Neural crest cell (in vitro differentiated cells): ENCODE measurements around the gene OR14A2. TPM values are rescaled to one million over a fixed set of nuclear protein-coding genes. Genes with fewer than 3 reads are reported as not detected.
"Not testable (repeated sequence)": the region's sequence is repeated elsewhere in the genome, so short reads cannot be mapped to it uniquely, and the experiment has no call there.

ENCODE experiments used
- DNase-seq: peaks from one replicate; pipeline ENCODE4 v3.0.0; 2021; ENCODE audit warnings: low read depth, mixed read lengths, low spot score
- H3K27ac Mint-ChIP-seq: one replicate; pipeline ENCODE4 v1.8.0; 2021; ENCODE audit warnings: mild to moderate bottlenecking, mixed read lengths; ENCODE audit not compliant: unreplicated experiment
- H3K27me3 Mint-ChIP-seq: 2 replicates; pipeline ENCODE4 v1.8.0; 2021; ENCODE audit warnings: low read depth, mild to moderate bottlenecking, mixed read lengths
- H3K36me3 Mint-ChIP-seq: 2 replicates; pipeline ENCODE4 v1.8.0; 2021; ENCODE audit warnings: low read depth, mild to moderate bottlenecking, mixed read lengths
- H3K4me1 Mint-ChIP-seq: 2 replicates; pipeline ENCODE4 v1.8.0; 2021; ENCODE audit warnings: mixed read lengths
- H3K4me3 Mint-ChIP-seq: one replicate; pipeline ENCODE4 v1.8.0; 2021; ENCODE audit warnings: mild to moderate bottlenecking, mixed read lengths
- H3K9me3 Mint-ChIP-seq: 2 replicates; pipeline ENCODE4 v1.8.0; 2021; ENCODE audit warnings: mixed read lengths
- total RNA-seq: library from RNA; stranded (reverse); gene quantifications from 2 replicates; pipeline ENCODE4 v1.2.1, GENCODE V29; 2021
- TF ChIP-seq, protein P1 (sequence below): fragments of 200-600 bp; sonication (generic); conservative IDR thresholded peaks from 2 replicates; pipeline ENCODE4 v1.5.0; 2021; ENCODE audit warnings: antibody characterized with exemption, mild to moderate bottlenecking

OR14A2 gene
- total RNA-seq, 1 donor from 2014 or later = not detected

GRCh38 chr1:247747616-247748015 is 325 bp downstream of the OR14A2 start:
- no peaks in the 10 kb centered on the region for H3K36me3 Mint-ChIP-seq
- no peak for DNase-seq
- no peak overlapping the region for H3K27ac Mint-ChIP-seq
- peaks cover 9% of the 10 kb centered on the region for H3K9me3 Mint-ChIP-seq
- no peaks in the 10 kb centered on the region for H3K27me3 Mint-ChIP-seq
- TF ChIP-seq, protein P1, sequence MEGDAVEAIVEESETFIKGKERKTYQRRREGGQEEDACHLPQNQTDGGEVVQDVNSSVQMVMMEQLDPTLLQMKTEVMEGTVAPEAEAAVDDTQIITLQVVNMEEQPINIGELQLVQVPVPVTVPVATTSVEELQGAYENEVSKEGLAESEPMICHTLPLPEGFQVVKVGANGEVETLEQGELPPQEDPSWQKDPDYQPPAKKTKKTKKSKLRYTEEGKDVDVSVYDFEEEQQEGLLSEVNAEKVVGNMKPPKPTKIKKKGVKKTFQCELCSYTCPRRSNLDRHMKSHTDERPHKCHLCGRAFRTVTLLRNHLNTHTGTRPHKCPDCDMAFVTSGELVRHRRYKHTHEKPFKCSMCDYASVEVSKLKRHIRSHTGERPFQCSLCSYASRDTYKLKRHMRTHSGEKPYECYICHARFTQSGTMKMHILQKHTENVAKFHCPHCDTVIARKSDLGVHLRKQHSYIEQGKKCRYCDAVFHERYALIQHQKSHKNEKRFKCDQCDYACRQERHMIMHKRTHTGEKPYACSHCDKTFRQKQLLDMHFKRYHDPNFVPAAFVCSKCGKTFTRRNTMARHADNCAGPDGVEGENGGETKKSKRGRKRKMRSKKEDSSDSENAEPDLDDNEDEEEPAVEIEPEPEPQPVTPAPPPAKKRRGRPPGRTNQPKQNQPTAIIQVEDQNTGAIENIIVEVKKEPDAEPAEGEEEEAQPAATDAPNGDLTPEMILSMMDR = no peak
- no peaks in the 10 kb centered on the region for H3K4me1 Mint-ChIP-seq
- no peak overlapping the region for H3K4me3 Mint-ChIP-seq

DNA sequence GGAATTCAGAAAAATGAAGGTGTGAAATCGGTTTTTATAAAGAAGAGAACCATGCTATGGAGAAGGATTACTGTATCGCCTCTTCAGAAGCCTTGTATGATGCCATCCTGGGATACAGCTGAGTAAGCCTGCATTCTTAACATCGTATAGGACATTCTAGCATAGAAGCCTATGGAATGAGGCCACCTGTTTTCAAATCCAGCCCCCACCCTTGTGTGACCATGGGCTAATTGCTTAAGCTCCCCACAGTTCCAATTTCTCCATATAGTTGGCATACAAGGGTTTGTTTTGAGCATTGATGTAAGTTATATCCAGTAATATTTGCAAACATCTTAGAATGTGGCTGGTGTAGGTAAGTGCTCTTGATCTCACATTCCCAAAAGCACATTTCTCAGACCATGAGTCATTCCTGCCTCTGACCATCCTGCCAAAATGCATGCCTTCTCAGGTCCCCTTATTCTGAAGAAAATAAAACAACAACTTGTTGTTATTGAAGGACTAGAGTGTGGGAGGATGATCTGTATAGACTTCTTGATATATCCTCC is 1.5 kb downstream of the OR14A2 start:
- no peak overlapping the region for H3K27ac Mint-ChIP-seq
- H3K27me3 Mint-ChIP-seq = no peaks in the 10 kb centered on the region
- H3K4me3 Mint-ChIP-seq = no peak overlapping the region
- TF ChIP-seq, protein P1 = no peak
- no peaks in the 10 kb centered on the region for H3K36me3 Mint-ChIP-seq
- no peaks in the 10 kb centered on the region for H3K4me1 Mint-ChIP-seq
- DNase-seq = no peak
- H3K9me3 Mint-ChIP-seq = peaks cover 9% of the 10 kb centered on the region

GRCh38 chr1:247742215-247742760 is 5.7 kb downstream of the OR14A2 start:
- H3K4me3 Mint-ChIP-seq, H3K4me1 Mint-ChIP-seq, H3K27me3 Mint-ChIP-seq, H3K36me3 Mint-ChIP-seq, H3K9me3 Mint-ChIP-seq, H3K27ac Mint-ChIP-seq, DNase-seq: not testable (repeated sequence)

- H3K9me3 Mint-ChIP-seq = peaks cover 2% of the 10 kb centered on the region
- H3K27ac Mint-ChIP-seq = no peak overlapping the region
- H3K27me3 Mint-ChIP-seq = no peaks in the 10 kb centered on the region
- TF ChIP-seq, protein P1 = no peak
- no peak for DNase-seq
- H3K4me1 Mint-ChIP-seq = no peaks in the 10 kb centered on the region
- H3K4me3 Mint-ChIP-seq = no peak overlapping the region
- no peaks in the 10 kb centered on the region for H3K36me3 Mint-ChIP-seq
Observed at GRCh38 chr1:247741756-247742155, 6.2 kb downstream of the OR14A2 start.

GRCh38 chr1:247740721-247741120 is 7.2 kb downstream of the OR14A2 start:
- H3K9me3 Mint-ChIP-seq = no peaks in the 10 kb centered on the region

DNA sequence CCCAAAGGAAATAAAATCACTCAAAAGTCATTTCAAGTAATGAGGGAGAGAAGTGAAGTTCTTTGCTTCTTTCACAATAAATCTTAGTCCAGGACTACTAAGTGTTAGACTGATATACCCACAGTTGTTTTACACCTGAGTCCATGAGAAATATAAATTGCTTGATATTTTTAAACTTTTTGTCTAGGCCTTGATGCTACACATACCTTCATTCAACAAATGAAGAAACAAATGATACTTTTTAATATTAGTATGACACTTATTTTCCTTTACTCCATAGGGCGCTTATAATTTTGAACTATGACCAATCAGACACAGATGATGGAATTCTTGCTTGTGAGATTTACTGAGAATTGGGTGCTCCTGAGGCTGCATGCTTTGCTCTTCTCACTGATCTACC is 9.6 kb downstream of the OR14A2 start, which contains the start of gene OR14K1:
Gene OR14K1, plus strand, starts transcription at position 301 of the 400 bp plus-strand sequence. Its CDS starts 0 bp downstream, at position 301.
- H3K27ac Mint-ChIP-seq = no peak within 1 kb of the TSS
- peaks cover 2% of the 10 kb centered on the region for H3K9me3 Mint-ChIP-seq
- H3K4me1 Mint-ChIP-seq = no peaks in the 10 kb centered on the region
- TF ChIP-seq, protein P1 = no peak
- H3K4me3 Mint-ChIP-seq = no peak within 1 kb of the TSS
- no peaks in the 10 kb centered on the region for H3K36me3 Mint-ChIP-seq
- H3K27me3 Mint-ChIP-seq = no peaks in the 10 kb centered on the region
- no peak for DNase-seq

More at GRCh38 chr1:247740721-247741120, 7.2 kb downstream of the OR14A2 start:
- H3K4me1 Mint-ChIP-seq = no peaks in the 10 kb centered on the region
- no peak overlapping the region for H3K27ac Mint-ChIP-seq
- TF ChIP-seq, protein P1 = no peak
- no peak overlapping the region for H3K4me3 Mint-ChIP-seq
- H3K36me3 Mint-ChIP-seq = no peaks in the 10 kb centered on the region
- no peak for DNase-seq
- H3K27me3 Mint-ChIP-seq = no peaks in the 10 kb centered on the region
